IPS-NIHi11 (cell line): ENCODE results near the gene RTEL1.
"Not testable (repeated sequence)": the region's sequence is repeated elsewhere in the genome, so short reads cannot be mapped to it uniquely, and the experiment has no call there.

Source experiments
- DNase-seq: peaks from one replicate; pipeline ENCODE4 v3.0.0; 2012; ENCODE audit warnings: mixed read lengths, low spot score

Gene RTEL1

DNA sequence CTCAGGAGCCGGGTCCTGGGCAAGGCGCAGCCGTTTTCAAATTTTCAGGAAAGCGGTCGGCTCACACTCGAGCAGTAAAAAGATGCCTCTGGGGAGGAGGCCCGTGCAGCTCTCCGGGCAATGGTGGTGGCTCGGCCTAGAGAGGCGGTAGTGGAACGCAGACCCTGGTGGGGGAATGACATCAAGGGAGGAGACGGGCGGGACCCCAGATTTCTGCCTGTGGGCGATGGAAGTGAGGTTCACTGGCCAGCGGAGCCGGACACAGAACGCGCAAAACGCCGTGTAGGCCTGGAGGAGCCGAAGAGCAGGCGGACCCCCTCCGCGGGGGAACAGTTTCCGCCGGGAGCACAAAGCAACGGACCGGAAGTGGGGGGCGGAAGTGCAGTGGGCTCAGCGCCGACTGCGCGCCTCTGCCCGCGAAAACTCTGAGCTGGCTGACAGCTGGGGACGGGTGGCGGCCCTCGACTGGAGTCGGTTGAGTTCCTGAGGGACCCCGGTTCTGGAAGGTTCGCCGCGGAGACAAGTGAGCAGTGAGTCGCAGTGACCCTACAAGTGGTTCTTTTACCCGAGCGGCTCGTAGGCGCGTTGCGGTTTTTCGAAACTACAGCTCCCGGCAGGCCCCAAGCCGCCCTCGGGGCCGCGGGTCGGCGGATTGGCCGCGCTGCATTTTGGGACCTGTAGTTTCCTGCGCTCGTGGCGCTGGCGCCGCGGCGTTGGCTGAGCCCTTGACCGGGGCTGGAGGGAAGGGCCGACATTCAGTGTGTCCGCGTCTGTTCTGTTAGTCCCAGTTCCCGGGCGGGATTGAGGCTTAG lies at the start of gene RTEL1:
Gene RTEL1, plus strand, starts transcription at position 376 of the 812 bp plus-strand sequence. CDS start 1,091 bp downstream, outside the sequence.
- peak; percentile 99 for DNase-seq

- no peak for DNase-seq
These were observed 47.3 kb upstream of the RTEL1 start for GRCh38 chr20:63610581-63611435.

- DNase-seq = no peak
These were observed 46.5 kb upstream of the RTEL1 start for GRCh38 chr20:63611646-63612045.

GRCh38 chr20:63612276-63612931 lies 45.7 kb upstream of the RTEL1 start:
- DNase-seq = no peak

DNA sequence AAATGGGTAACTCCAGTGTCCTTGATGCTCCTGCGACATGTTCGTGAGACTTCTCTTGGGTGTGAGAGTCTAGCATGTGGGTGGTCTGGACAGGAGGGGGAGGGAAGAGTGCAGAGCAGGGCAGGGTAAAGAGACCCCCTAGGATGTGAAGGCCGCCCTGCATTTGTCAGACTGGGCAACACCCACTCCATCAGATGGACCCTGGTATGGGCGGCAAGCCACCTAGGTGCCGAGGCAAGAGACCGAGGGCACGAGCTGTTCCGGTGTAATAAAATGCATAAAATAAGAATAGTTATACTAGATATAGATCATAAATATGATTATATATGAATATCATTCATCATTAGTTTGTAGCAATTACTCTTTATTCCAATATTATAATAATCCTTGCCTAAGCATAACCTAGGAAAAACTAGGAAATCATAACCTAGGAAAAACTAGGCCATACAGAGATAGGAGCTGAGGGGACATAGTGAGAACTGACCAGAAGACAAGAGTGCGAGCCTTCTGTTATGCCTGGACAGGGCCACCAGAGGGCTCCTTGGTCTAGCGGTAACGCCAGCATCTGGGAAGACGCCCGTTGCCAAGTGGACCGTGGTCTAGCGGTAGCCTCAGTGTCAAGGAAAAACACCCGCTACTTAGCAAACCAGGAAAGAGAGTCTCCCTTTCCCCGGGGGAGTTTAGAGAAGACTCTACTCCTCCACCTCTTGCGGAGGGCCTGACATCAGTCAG lies 44.1 kb upstream of the RTEL1 start:
- not testable (repeated sequence) for DNase-seq

GRCh38 chr20:63617092-63617875 lies 40.8 kb upstream of the RTEL1 start:
- no peak for DNase-seq

DNA sequence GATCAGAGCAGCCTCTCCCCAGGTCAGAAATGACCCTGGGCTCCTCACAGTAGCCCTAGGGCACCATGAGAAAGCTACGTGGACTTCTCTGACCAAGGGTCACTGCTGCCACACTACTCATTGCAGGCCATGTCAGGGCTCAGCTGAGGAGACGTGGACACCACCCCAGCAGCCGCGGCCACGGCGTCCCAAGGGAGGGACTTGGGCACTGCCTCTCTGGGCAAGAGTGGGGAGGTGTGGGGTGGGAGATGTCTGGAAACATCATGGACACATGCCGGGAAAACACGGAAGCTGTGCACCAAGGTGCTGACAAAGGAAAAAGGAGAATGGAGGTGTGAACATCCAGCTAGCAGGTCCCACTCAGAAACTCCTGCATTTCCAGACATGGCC lies 40.2 kb upstream of the RTEL1 start:
- no peak for DNase-seq

GRCh38 chr20:63618291-63618980 lies 39.7 kb upstream of the RTEL1 start:
- DNase-seq = no peak

DNA sequence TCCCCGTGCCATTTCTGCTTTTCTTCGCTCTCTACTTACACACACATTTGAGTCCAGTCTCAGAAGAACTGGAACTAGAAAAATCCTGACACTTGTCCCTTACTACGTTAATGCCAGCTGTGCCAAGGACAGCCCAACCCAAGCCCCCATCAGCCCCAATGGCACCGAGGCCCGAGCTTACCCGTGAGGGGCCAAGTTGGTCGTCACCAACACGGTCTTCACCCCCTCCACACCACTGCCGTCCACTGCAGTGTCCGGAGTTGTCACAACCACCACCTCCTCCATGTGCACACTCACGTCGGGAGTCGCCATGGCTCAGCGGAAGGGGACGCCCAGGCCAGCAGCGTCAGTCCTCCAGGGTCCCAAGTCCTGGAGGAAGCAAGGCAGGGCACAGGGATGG lies 39.0 kb upstream of the RTEL1 start:
- DNase-seq = no peak

DNA sequence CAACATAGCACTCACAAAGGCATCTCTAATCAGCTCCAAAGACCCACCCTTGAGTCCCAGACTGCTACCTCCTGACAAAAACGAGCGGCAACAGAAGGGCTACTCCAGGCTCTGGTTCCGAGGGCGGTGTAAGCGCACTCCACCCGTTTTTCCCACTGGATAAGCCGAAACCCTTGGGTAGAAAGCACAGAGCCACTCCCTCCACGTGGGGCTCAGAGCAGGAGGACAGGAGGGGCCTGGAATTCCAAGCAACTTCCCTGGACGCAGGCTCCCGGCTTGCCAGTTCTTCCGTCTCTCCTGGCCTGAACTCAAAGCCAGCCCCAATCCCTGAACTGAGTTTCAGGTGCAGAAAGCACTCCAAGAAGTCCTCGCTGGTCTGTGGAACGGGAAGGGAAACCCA lies 38.6 kb upstream of the RTEL1 start:
- no peak for DNase-seq

DNA sequence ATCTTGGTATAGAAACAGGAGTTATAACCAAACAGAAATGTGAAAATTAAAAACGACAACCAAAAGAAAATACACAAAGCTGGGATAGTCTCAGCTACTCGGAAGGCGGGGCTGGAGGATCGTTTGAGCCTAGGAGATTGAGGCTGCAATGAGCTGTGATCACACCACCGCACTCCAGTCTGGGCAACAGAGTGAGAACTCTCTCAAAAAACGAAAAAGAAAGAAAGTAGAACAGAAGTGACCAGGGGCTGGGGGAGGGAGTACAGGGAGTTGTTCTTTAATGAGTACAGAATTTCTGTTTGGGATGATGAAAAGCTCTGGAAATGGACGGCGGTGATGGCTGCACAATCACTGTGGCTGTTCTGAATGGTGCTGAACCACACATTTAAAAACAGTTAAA lies 37.1 kb upstream of the RTEL1 start:
- DNase-seq = no peak

DNA sequence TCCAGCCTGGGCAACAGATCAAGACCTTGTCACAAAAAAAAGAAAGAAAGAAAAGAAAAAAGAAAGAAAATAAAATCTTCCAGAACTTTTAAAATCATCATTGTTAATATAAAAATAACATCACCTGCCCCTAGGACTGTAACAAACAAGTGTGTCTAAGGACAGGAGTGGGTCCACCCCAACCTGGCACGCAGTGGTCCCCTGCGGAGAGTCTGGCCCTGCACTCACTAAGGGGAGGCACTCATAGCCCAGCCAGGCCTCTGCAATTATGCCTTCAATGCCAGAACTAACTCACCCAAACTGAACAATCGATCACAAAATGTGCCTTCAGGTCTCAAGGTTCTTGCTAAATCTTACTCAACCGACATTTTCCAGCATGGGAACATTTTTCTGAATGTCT lies 36.0 kb upstream of the RTEL1 start:
- DNase-seq = no peak

- no peak for DNase-seq
These were observed 35.4 kb upstream of the RTEL1 start for GRCh38 chr20:63622732-63623131.

DNA sequence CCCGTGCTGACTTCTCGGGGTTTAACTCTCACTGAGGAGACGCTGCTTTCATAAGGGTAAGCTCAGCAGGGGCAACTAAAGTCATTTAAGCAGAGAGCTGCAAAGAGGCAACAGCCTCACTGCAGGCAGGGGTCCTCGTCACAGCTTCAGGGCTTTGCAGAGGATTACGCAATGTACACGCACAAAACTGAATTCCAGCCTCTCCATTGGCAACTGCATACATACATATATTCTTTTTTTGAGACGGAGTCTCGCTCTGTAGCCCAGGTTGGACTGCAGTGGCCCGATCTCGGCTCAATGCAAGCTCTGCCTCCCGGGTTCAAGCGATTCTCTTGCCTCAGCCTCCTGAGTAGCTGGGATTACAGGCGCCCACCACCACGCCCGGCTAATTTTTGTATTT lies 33.6 kb upstream of the RTEL1 start:
- DNase-seq = no peak

DNA sequence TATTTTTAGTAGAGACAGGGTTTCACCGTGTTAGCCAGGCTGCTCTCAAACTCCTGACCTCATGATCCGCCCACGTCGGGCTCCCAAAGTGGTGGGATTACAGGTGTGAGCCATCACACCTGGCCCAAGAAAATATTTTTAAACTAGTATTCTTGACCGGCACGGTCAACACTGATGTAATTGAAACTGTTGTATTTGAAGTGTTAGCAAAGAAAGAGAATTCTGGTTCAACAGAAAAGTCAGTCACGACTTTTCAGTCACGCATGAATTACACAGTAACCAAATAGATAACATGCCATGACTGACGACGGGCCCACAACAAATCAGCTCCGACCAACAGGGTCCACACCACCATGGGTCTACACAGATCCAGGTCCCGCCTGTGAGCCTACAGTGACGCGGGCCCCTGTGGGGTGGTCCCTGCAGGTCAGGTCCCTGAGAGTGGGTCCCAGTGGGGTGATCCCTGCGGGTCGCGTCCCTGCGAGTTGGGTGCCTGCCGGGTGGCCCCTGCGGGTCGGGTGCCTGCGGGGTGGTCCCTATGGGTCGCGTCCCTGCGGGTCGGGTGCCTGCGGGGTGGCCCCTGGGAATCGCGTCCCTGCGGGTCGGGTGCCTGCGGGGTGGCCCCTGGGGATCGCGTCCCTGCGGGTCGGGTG lies 32.2 kb upstream of the RTEL1 start:
- no peak for DNase-seq

GRCh38 chr20:63626424-63627128 lies 31.5 kb upstream of the RTEL1 start, which contains the start of gene GMEB2:
Gene GMEB2 (minus strand): TSS chr20:63627101. CDS start chr20:63619397, 7,704 bp downstream.
- DNase-seq = peak; percentile 93

DNA sequence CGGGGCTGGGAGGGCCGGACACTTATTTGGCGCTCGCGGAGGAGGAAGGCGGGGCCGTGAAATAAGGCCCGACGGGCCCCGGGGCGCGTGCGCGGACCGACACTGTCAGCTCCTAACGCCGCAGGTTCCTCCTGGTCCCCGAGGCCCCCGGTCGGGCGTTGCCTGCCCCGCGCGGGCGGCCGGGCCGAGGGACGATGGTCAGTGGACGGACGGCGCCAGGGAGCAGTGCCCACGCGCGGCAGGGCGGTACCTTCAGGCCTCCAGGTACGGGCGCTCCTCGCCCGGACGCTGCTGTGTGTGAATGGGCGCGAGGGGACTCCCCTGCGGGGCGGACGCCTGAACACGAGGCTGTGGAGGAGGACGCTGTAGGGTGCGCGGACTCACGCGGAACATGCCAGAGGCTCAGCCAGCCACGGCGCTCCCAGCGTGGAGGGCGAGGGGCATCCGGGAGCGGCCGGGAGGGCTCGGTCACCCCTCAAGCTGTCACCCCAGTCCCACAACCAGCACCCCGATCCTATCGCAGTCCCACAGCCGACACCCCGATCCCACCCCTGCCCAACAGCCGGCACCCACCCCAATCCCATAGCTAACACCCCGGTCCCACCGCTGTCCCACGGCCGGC lies 30.9 kb upstream of the RTEL1 start:
- peak; percentile 98 for DNase-seq

DNA sequence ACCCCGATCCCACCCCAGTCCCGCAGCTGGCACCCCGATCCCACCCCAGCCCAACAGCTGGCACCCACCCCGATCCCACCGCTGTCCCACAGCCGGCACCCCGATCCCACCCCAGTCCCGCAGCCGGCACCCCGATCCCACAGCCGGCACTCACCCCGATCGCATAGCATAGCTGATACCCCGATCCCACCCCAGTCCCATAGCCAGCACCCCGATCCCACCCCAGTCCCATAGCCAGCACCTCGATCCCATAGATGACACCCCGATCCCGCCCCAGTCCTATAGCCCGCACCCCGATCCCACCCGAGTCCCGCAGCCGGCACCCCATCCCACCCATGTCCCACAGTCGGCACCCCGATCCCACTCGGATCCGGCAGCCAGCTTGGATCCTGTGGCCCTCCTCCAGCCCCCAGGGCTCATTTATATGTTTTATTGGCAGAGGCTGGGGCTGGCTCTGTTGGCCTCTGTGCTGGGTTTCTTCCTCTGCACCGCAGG lies 30.3 kb upstream of the RTEL1 start:
- DNase-seq = no peak
